Measurements from ENCODE around the gene CSF3R. TPM values are rescaled to one million over a fixed set of nuclear protein-coding genes. Genes with fewer than 3 reads are reported as not detected.

The CSF3R gene
- total and polyA plus RNA-seq, 2 donors (not counting 1 experiment from before 2014, with no cell fraction given): 0.30 to 6.3 TPM

DNA sequence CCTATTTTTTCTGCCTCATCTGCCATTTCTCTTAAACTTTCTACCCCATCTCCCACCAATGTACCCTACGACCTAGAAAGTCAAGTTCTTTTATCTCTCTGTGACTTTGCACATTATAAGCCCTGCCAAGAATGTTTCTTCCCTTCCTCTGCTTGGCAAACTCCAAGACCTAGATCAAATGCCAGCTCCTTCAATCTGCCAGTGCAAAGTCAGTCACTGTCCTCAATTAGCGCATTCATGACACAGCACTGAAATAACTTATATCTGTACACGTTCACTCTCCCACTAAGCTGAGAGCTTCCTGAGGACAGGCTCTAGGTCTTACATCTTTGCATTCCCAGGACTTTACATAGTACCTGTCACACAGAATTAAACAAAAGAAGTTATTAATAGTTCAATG, 63.6 kb downstream of the CSF3R start:
- CTCF ChIA-PET: interaction anchor here (0.6 to 5.2 kb wide), 23 partner anchors 10 to 324 kb away, joined by 3 to 98 read pairs (median 5); partner anchors contain the start of gene TRAPPC3
- intact Hi-C loops (cut with micrococcal nuclease): no loop called here
- WGBS (ENCODE audit: insufficient coverage): 97% methylated on average over 3 of the region's 3 CpGs
- H3K36me3 ChIP-seq (replicated peaks in 1 of 2; ENCODE audit: control extremely low read depth in 1 of 2, control insufficient read depth in 1 of 2, extremely low read depth in 1 of 2, insufficient read depth in 2 of 2, low read length in 1 of 2): no peaks in the 10 kb centered on the region
- H3K9me3 Mint-ChIP-seq (ENCODE audit: insufficient read depth): no peaks in the 10 kb centered on the region
- no peaks in the 10 kb centered on the region for H3K79me2 ChIP-seq (ENCODE audit: control insufficient read depth, insufficient read depth, low read length)
- peaks cover 10% of the 10 kb centered on the region for H3K4me1 Mint-ChIP-seq
- DNase-seq: no peak
- H3K4me3 Mint-ChIP-seq: no peak overlapping the region
- H3K4me1 ChIP-seq (ENCODE audit: control insufficient read depth in 2 of 2, insufficient read depth in 2 of 2, low read length in 2 of 2): peaks cover 4 to 8% of the 10 kb centered on the region in 2 donors
- H3K4me2 ChIP-seq (replicated peaks; ENCODE audit: low read depth, low read length, poor library complexity, severe bottlenecking): no peak overlapping the region
- no peak for ATAC-seq (ENCODE audit: low read depth)
- H3K9ac ChIP-seq (ENCODE audit: low read length): no peak overlapping the region
- H3K9me3 ChIP-seq (ENCODE audit: control extremely low read depth in 1 of 3, control insufficient read depth in 2 of 3, insufficient read depth in 1 of 3, low read length in 2 of 3): no peaks in the 10 kb centered on the region
- no peaks in the 10 kb centered on the region for H3K27me3 Mint-ChIP-seq
- H3K27me3 ChIP-seq (replicated peaks in 1 of 4; ENCODE audit: control extremely low read depth in 1 of 4, control insufficient read depth in 3 of 4, insufficient read depth in 4 of 4, low read length in 3 of 4): no peaks in the 10 kb centered on the region
- H2AFZ ChIP-seq (ENCODE audit: insufficient read depth, low read depth, low read length, poor library complexity, severe bottlenecking): no peak overlapping the region
- no peak overlapping the region for H3K4me3 ChIP-seq (ENCODE audit: control extremely low read depth in 1 of 5, extremely low read depth in 1 of 5, insufficient read depth in 1 of 5, low read depth in 2 of 5, low read length in 4 of 5)
- no peak overlapping the region for H3K27ac Mint-ChIP-seq
- TF ChIP-seq, protein P1, sequence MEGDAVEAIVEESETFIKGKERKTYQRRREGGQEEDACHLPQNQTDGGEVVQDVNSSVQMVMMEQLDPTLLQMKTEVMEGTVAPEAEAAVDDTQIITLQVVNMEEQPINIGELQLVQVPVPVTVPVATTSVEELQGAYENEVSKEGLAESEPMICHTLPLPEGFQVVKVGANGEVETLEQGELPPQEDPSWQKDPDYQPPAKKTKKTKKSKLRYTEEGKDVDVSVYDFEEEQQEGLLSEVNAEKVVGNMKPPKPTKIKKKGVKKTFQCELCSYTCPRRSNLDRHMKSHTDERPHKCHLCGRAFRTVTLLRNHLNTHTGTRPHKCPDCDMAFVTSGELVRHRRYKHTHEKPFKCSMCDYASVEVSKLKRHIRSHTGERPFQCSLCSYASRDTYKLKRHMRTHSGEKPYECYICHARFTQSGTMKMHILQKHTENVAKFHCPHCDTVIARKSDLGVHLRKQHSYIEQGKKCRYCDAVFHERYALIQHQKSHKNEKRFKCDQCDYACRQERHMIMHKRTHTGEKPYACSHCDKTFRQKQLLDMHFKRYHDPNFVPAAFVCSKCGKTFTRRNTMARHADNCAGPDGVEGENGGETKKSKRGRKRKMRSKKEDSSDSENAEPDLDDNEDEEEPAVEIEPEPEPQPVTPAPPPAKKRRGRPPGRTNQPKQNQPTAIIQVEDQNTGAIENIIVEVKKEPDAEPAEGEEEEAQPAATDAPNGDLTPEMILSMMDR (IDR thresholded peaks at IDR 0.05): no peak
- TF ChIP-seq EZH2 (IDR thresholded peaks at IDR 0.05; ENCODE audit: borderline replicate concordance, insufficient read depth, low read depth, low read length, poor library complexity, severe bottlenecking): no peak
- no peak overlapping the region for H3K27ac ChIP-seq (ENCODE audit: low read length in 2 of 2)
- H4K20me1 ChIP-seq (ENCODE audit: control insufficient read depth, insufficient read depth, low read length, poor library complexity, severe bottlenecking): no peaks in the 10 kb centered on the region
- POLR2A ChIA-PET: interaction anchor here (0.6 to 1.3 kb wide), 3 partner anchors 21 to 76 kb away, joined by 3 to 5 read pairs (median 3); no protein-coding TSS in a partner anchor

DNA sequence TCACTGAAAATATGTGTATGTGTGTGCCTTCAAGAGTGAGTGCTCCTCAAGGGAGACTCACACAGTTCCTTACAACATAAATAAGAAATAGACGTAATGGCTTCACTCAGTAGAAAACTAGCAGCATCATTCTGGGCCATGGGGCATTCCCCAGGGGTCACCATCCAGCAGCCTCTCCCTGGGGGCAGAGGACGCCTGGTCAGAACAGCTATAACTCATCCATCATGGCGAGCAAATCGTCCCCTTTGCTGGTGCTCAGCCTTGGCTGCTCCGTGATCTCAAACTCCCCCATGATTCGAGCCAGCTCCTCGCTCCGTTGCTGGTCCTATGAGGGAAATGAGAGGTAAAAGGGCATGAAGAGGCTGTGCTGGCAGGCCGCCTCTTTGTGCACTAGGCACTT, 64.8 kb downstream of the CSF3R start:
- Histone ChIP-seq H3K4me2 (replicated peaks; ENCODE audit: low read depth, low read length, poor library complexity, severe bottlenecking) (no peak overlapping the region), H3K79me2 (ENCODE audit: control insufficient read depth, insufficient read depth, low read length) (no peaks in the 10 kb centered on the region), H3K9me3 (ENCODE audit: control extremely low read depth in 1 of 3, control insufficient read depth in 2 of 3, insufficient read depth in 1 of 3, low read length in 2 of 3) (no peaks in the 10 kb centered on the region), H3K9ac (ENCODE audit: low read length) (no peak overlapping the region), H2AFZ (ENCODE audit: insufficient read depth, low read depth, low read length, poor library complexity, severe bottlenecking) (no peak overlapping the region), H3K27me3 (replicated peaks in 1 of 4; ENCODE audit: control extremely low read depth in 1 of 4, control insufficient read depth in 3 of 4, insufficient read depth in 4 of 4, low read length in 3 of 4) (no peaks in the 10 kb centered on the region), H3K4me1 (ENCODE audit: control insufficient read depth in 2 of 2, insufficient read depth in 2 of 2, low read length in 2 of 2) (peaks cover 4 to 8% of the 10 kb centered on the region in 2 donors), H3K27ac (ENCODE audit: low read length in 2 of 2) (no peak overlapping the region), H3K36me3 (replicated peaks in 1 of 2; ENCODE audit: control extremely low read depth in 1 of 2, control insufficient read depth in 1 of 2, extremely low read depth in 1 of 2, insufficient read depth in 2 of 2, low read length in 1 of 2) (no peaks in the 10 kb centered on the region), H4K20me1 (ENCODE audit: control insufficient read depth, insufficient read depth, low read length, poor library complexity, severe bottlenecking) (no peaks in the 10 kb centered on the region), H3K4me3 (ENCODE audit: control extremely low read depth in 1 of 5, extremely low read depth in 1 of 5, insufficient read depth in 1 of 5, low read depth in 2 of 5, low read length in 4 of 5) (no peak overlapping the region)
- 94% methylated on average over 9 of the region's 9 CpGs for WGBS (ENCODE audit: insufficient coverage)
- ChIA-PET POLR2A (no interaction called here), CTCF (interaction anchor here (0.6 to 5.2 kb wide), 3 partner anchors 28 to 75 kb away, joined by 3 to 98 read pairs (median 3); partner anchors contain the start of gene STK40)
- Mint-ChIP-seq H3K27ac (no peak overlapping the region), H3K4me1 (peaks cover 11% of the 10 kb centered on the region), H3K9me3 (ENCODE audit: insufficient read depth) (no peaks in the 10 kb centered on the region), H3K27me3 (no peaks in the 10 kb centered on the region), H3K4me3 (no peak overlapping the region)
- intact Hi-C loops (cut with micrococcal nuclease): no loop called here
- no peak for DNase-seq
- no peak for ATAC-seq (ENCODE audit: low read depth)
- TF ChIP-seq, protein P1 (IDR thresholded peaks at IDR 0.05): no peak
- TF ChIP-seq EZH2 (IDR thresholded peaks at IDR 0.05; ENCODE audit: borderline replicate concordance, insufficient read depth, low read depth, low read length, poor library complexity, severe bottlenecking): no peak

Small RNA genes within 50 kb of the gene (small RNA-seq; reads per million reads assigned to genes)
- 0.57 reads per million for gene SNORA63C (ENCODE audit: insufficient read length, low read depth, low replicate concordance)

Other genes with a start within 250 kb of the CSF3R start
- 1.8 and 2.6 TPM in 2 replicates for gene SH3D21, start 176.5 kb downstream of the CSF3R start, total RNA-seq
- 0.49 and 0.79 TPM in 2 replicates for gene SH3D21, start 176.5 kb downstream of the CSF3R start, polyA plus RNA-seq
- gene EVA1B, start 159.3 kb downstream of the CSF3R start, total RNA-seq: 1.4 and 2.9 TPM in 2 replicates
- gene EVA1B, start 159.3 kb downstream of the CSF3R start, polyA plus RNA-seq: 0.67 and 1.2 TPM in 2 replicates
- 69.1 and 72.8 TPM in 2 replicates for gene STK40, start 97.0 kb downstream of the CSF3R start, total RNA-seq
- gene STK40, start 97.0 kb downstream of the CSF3R start, polyA plus RNA-seq: 53.1 and 53.5 TPM in 2 replicates
- gene LSM10, start 85.0 kb downstream of the CSF3R start, total RNA-seq: 70.6 and 73.5 TPM in 2 replicates
- 69.3 and 136 TPM in 2 replicates for gene LSM10, start 85.0 kb downstream of the CSF3R start, polyA plus RNA-seq
- gene OSCP1, start 32.5 kb downstream of the CSF3R start, total RNA-seq: 0.56 and 0.94 TPM in 2 replicates
- gene OSCP1, start 32.5 kb downstream of the CSF3R start, polyA plus RNA-seq: 0.16 and 0.23 TPM in 2 replicates
- gene MRPS15, start 18.5 kb downstream of the CSF3R start, total RNA-seq: 34.4 and 34.8 TPM in 2 replicates
- gene MRPS15, start 18.5 kb downstream of the CSF3R start, polyA plus RNA-seq: 27.1 and 28.0 TPM in 2 replicates